Measurements from ENCODE around the gene CD93. TPM values are rescaled to one million over a fixed set of nuclear protein-coding genes. Genes with fewer than 3 reads are reported as not detected.

Gene CD93
- total RNA-seq, 1 donor from 2014 or later: 0.44 TPM

DNA sequence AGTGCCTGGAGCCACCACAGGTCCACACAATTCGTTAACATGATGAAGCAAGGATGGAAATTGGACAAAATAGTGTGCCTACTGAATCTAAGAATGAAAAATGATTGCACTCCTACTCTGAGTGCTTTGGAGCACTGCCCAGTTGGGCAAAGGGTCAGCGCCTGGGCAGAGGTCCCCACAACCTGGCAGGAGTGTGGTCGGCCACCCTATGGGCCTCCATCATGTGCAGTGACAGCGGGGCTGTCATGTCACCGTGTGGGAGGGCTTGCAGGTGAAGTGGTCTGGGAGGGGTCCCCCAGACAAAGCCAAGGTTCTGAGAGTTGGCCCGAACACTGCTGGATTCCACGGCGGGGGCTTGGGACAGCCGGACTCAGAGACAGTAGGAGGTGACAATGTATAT, 36.2 kb upstream of the CD93 start:
- Mint-ChIP-seq H3K4me3 (no peak overlapping the region), H3K27me3 (ENCODE audit: low read depth) (no peaks in the 10 kb centered on the region), H3K9me3 (no peaks in the 10 kb centered on the region)

DNA sequence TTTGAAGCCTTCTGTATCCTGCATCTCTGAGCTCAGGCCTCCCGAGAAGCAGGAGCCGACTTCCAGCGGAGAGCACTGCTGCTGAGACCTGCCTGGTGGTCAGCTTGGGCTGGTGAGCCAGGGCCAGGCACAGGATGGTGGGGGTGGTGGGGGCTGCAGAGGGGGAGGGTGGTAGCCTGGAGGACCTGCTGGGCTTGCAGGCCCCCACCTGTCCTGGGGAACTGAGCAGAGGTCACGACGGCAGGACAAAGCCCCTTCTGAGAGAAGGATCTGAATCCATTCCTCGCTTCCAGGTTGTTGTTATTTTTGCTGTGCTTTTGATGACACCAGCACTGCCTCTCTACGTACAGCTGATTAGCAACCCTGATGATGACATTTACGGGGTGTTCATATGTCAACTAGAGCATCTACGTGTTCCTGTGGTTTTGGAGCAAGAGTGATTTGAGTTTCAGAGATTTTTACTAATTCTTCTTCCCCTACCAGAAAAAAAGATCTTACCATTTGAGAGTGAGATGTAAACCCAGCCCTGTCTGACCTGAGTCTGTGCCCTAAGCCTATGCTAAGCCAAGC, 35.7 kb upstream of the CD93 start:
- H3K4me1 Mint-ChIP-seq: no peaks in the 10 kb centered on the region
- H3K4me3 Mint-ChIP-seq: no peak overlapping the region
- no peak for DNase-seq (ENCODE audit: low read depth, low spot score)
- no peaks in the 10 kb centered on the region for H3K36me3 Mint-ChIP-seq (ENCODE audit: low read depth)
- TF ChIP-seq, protein P1, sequence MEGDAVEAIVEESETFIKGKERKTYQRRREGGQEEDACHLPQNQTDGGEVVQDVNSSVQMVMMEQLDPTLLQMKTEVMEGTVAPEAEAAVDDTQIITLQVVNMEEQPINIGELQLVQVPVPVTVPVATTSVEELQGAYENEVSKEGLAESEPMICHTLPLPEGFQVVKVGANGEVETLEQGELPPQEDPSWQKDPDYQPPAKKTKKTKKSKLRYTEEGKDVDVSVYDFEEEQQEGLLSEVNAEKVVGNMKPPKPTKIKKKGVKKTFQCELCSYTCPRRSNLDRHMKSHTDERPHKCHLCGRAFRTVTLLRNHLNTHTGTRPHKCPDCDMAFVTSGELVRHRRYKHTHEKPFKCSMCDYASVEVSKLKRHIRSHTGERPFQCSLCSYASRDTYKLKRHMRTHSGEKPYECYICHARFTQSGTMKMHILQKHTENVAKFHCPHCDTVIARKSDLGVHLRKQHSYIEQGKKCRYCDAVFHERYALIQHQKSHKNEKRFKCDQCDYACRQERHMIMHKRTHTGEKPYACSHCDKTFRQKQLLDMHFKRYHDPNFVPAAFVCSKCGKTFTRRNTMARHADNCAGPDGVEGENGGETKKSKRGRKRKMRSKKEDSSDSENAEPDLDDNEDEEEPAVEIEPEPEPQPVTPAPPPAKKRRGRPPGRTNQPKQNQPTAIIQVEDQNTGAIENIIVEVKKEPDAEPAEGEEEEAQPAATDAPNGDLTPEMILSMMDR (conservative IDR thresholded peaks at IDR 0.05): no peak
- no peaks in the 10 kb centered on the region for H3K9me3 Mint-ChIP-seq
- H3K27ac Mint-ChIP-seq (ENCODE audit: unreplicated experiment): no peak overlapping the region
- no peaks in the 10 kb centered on the region for H3K27me3 Mint-ChIP-seq (ENCODE audit: low read depth)

More for the DNA sequence above, 36.2 kb upstream of the CD93 start:
- Mint-ChIP-seq H3K27ac (ENCODE audit: unreplicated experiment) (no peak overlapping the region), H3K36me3 (ENCODE audit: low read depth) (no peaks in the 10 kb centered on the region), H3K4me1 (no peaks in the 10 kb centered on the region)
- no peak for DNase-seq (ENCODE audit: low read depth, low spot score)
- TF ChIP-seq, protein P1 (conservative IDR thresholded peaks at IDR 0.05): no peak

DNA sequence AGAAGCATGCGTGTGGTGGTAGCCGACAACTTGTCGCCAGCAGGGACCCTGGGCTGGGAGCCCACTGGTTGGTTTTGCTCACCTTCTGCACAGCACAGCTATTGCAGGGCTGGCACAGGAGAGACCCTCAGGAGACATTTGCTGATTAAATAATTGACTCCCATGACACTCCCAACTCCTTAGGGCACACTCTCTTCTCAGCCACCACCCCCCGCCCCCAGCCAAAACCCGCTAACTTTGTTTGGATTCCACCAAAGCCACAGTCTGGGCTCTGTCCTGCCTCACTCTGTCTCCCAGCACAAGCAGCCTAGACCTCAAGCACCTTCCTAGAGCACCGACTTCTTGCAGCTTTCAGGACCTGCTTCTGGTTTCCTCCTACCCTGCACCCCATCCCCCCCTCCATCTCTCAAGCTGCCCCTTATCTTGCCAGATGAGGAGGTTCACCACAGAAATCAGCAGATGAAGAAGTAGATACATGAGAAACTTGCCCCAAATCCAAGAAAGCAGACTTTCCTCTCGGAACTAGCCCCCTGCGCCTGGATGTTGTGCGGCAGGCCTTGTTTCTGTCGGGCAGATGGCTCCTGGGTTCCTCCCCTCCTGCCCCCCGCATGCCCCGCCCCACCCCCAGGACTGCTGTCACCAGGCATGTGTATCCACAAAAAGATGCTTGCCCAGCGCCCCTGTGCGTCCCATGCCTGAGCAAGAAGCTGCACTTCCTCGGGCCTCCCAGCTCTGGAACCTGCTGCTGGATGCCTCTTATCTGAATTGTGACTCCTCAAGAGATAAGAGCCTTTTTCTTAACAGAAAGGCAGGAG, 35.0 kb upstream of the CD93 start:
- TF ChIP-seq, protein P1 (conservative IDR thresholded peaks at IDR 0.05): no peak
- Mint-ChIP-seq H3K27me3 (ENCODE audit: low read depth) (no peaks in the 10 kb centered on the region), H3K27ac (ENCODE audit: unreplicated experiment) (no peak overlapping the region), H3K4me3 (no peak overlapping the region), H3K9me3 (no peaks in the 10 kb centered on the region), H3K36me3 (ENCODE audit: low read depth) (no peaks in the 10 kb centered on the region), H3K4me1 (no peaks in the 10 kb centered on the region)
- DNase-seq (ENCODE audit: low read depth, low spot score): no peak

DNA sequence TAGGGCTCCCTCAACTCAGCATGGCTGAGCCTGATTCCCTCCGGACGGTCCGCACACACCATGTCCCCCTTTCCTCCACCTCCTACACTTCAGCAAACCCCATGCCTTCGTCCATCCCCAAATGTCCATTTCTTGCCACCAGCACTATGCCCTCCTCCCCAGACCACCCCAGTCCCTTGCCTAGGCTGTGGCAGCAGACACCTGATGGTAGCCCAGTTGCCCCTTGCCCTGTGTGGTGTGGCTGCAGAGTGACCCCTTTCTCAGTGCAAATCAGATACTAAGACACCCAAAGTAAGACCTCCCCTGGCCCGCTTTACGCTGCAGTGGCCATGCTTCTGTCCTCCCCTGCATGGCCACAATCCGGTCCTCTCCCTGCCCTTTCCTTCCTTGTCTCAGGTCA, 34.1 kb upstream of the CD93 start:
- DNase-seq (ENCODE audit: low read depth, low spot score): no peak
- Mint-ChIP-seq H3K9me3 (no peaks in the 10 kb centered on the region), H3K27me3 (ENCODE audit: low read depth) (no peaks in the 10 kb centered on the region), H3K36me3 (ENCODE audit: low read depth) (no peaks in the 10 kb centered on the region), H3K27ac (ENCODE audit: unreplicated experiment) (no peak overlapping the region), H3K4me3 (no peak overlapping the region), H3K4me1 (no peaks in the 10 kb centered on the region)
- TF ChIP-seq, protein P1 (conservative IDR thresholded peaks at IDR 0.05): no peak

DNA sequence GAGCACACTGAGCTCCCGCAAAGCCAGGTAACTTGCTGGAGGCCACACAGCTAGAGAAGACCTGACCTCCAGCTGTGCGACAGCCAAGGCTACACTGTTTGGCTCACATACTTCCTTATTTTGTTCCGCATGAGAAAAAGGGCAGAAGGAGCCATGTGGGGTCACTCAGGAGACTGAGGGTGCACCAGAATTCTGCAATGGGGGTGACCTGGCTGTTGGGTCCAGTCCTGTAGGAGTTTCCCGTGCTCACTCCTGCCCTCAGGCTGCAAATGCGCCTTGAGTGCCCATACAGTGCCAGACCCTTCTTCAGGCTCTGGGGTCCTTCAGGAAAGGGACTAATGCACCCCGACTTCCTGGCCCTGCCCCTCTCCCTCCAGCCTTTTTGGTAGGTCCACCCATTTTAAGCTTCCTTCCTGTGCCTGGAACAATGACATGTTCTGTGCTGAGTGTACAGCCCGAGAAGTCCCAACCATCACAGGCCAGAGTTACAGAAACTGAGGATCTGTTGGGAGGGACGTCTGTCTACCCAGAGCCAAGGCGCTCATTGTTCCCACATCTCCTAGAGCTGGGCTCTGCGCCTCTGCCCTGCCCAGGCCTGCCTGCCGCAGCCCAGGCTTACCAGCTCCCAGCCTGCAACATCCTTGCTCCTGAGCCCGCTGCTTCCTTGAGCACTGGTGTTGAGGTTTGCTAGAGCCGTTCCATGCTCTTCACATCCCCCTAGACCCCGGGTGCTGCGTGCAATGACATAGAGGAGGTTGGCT, 33.5 kb upstream of the CD93 start:
- H3K9me3 Mint-ChIP-seq: no peaks in the 10 kb centered on the region
- H3K27me3 Mint-ChIP-seq (ENCODE audit: low read depth): no peaks in the 10 kb centered on the region
- H3K27ac Mint-ChIP-seq (ENCODE audit: unreplicated experiment): no peak overlapping the region
- DNase-seq (ENCODE audit: low read depth, low spot score): no peak
- TF ChIP-seq, protein P1 (conservative IDR thresholded peaks at IDR 0.05): no peak
- no peaks in the 10 kb centered on the region for H3K36me3 Mint-ChIP-seq (ENCODE audit: low read depth)
- no peak overlapping the region for H3K4me3 Mint-ChIP-seq
- no peaks in the 10 kb centered on the region for H3K4me1 Mint-ChIP-seq
